ENCODE data around the gene ANKH.

ANKH gene

DNA sequence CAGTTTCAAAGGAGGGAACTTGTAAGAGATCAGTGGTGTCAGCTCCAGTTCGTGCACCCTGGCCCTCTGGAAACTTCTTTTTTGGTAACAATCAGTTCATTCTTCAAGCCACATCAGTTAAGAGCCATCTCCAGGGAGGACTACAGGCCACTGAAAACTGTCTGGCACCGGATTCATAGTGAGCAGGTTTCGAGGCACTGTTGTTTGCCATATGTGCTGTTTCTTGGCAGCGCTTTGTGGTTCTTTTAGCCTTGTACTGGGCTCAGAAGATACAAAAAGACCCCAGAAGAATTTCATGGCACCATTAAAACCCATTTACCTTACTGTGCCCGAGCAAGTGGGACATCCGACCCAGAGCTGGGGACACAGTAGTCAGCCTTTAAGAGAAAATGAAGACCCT is 138.6 kb downstream of the ANKH start:
- Histone ChIP-seq H3K9me3 (ENCODE audit: control insufficient read depth in 1 of 2, low read length in 2 of 2) (no peaks in the 10 kb centered on the region), H3K4me3 (ENCODE audit: low read depth in 1 of 2, low read length in 2 of 2) (no peak overlapping the region), H3K27me3 (ENCODE audit: control insufficient read depth in 1 of 2, insufficient read depth in 2 of 2, low read length in 2 of 2) (no peaks in the 10 kb centered on the region), H3K4me1 (ENCODE audit: control insufficient read depth in 1 of 2, insufficient read depth in 2 of 2, low read length in 2 of 2) (peaks cover 5 to 10% of the 10 kb centered on the region in 2 donors), H3K27ac (ENCODE audit: low read depth, low read length) (no peak overlapping the region), H3K9ac (ENCODE audit: low read depth in 1 of 2, low read length in 2 of 2) (no peak overlapping the region), H3K36me3 (ENCODE audit: control insufficient read depth in 1 of 2, insufficient read depth in 2 of 2, low read length in 2 of 2) (peaks cover 4 to 48% of the 10 kb centered on the region in 2 donors)

DNA sequence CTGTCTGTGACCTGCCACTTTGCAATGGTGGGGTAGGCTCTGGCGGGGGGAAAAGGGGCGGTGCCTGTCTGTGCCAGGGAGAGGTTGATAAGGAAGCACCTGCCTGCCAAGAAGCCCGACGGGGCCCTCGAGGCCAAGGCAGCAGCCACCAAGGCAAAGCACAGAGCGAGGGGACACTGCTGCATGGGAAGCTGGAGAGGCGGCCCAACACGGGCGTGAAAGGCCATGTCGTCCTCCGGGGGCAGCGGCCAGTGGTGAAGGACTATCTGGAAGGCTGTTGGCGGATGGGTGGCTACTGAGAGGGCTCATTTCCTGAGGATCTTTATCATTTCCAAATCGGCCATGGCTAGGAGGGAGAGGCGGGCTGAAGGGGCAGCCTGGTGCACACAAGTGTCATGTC is 140.7 kb downstream of the ANKH start:
- peaks cover 12 to 16% of the 10 kb centered on the region in 2 donors for H3K4me1 ChIP-seq (ENCODE audit: control insufficient read depth in 1 of 2, insufficient read depth in 2 of 2, low read length in 2 of 2)
- H3K27ac ChIP-seq (ENCODE audit: low read depth, low read length), result no peak overlapping the region
- no peaks in the 10 kb centered on the region for H3K27me3 ChIP-seq (ENCODE audit: control insufficient read depth in 1 of 2, insufficient read depth in 2 of 2, low read length in 2 of 2)
- H3K36me3 ChIP-seq (ENCODE audit: control insufficient read depth in 1 of 2, insufficient read depth in 2 of 2, low read length in 2 of 2), result peaks cover 4 to 45% of the 10 kb centered on the region in 2 donors
- H3K9me3 ChIP-seq (ENCODE audit: control insufficient read depth in 1 of 2, low read length in 2 of 2), result no peaks in the 10 kb centered on the region
- H3K9ac ChIP-seq (ENCODE audit: low read depth in 1 of 2, low read length in 2 of 2), result no peak overlapping the region
- no peak overlapping the region for H3K4me3 ChIP-seq (ENCODE audit: low read depth in 1 of 2, low read length in 2 of 2)

DNA sequence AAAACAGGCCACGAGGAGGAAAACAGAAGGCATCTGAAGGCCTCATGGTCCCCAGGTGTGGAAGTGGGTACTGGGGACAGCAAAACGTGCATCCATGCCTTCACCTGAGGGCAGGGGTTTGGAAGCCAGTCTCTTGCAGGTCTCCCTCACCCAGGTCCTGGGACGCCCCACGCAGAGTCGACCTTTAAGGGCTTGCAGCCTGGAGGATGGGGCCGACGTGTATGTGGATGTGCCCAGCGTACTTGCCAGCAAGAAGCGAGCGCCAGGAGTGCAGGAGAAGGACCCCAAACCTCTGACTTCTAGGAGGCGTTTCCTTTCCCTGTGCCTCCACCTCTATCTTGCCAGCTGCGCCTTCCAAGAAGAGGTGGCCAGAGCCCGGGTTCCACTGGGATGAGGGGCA is 141.1 kb downstream of the ANKH start:
- peaks cover 4 to 45% of the 10 kb centered on the region in 2 donors for H3K36me3 ChIP-seq (ENCODE audit: control insufficient read depth in 1 of 2, insufficient read depth in 2 of 2, low read length in 2 of 2)
- no peaks in the 10 kb centered on the region for H3K27me3 ChIP-seq (ENCODE audit: control insufficient read depth in 1 of 2, insufficient read depth in 2 of 2, low read length in 2 of 2)
- no peaks in the 10 kb centered on the region for H3K9me3 ChIP-seq (ENCODE audit: control insufficient read depth in 1 of 2, low read length in 2 of 2)
- peaks cover 12 to 16% of the 10 kb centered on the region in 2 donors for H3K4me1 ChIP-seq (ENCODE audit: control insufficient read depth in 1 of 2, insufficient read depth in 2 of 2, low read length in 2 of 2)
- H3K9ac ChIP-seq (ENCODE audit: low read depth in 1 of 2, low read length in 2 of 2), result no peak overlapping the region
- H3K4me3 ChIP-seq (ENCODE audit: low read depth in 1 of 2, low read length in 2 of 2), result no peak overlapping the region
- no peak overlapping the region for H3K27ac ChIP-seq (ENCODE audit: low read depth, low read length)

DNA sequence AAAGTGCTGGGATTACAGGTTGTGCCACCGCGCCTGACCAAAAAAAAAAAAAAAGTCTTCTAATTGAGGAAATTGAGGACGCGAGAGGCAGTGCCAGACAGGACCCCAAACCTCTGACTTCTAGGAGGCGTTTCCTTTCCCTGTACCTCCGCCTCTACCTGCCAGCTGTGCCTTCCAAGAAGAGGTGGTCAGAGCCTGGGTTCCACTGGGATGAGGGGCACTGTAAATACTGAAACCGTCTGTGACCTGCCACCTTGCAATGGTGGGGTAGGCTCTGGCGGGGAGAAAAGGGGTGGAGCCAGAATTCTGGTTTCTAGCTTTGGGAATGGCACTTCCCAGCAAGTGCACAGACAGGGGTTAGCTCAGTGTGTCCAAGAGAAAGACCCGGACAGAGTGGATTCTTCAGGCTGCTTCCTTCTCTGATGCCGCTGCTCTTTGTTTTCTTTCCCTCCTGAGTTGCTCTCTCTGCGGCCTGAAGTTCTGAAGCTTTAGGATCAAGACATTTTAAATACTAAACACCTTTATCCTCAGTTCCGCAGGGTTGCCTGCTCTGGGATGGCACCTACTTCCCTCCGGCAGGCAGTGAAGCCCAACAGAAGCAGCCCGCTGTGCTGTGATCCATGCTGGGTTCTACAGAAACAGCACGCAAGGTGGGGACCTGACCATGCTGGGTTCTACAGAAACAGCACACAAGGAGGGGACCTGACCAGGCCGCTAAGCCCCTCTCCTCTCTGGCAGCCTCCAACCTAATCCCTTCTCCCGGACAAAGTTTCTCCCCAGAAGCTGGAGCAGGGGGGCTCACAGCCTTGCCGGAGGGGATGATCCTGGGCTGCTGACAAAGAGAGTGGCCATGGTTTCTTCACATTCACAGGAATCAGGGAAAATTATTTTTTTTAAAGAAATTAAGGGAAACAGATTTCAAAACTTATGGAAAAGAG is 141.9 kb downstream of the ANKH start:
- Histone ChIP-seq H3K27ac (ENCODE audit: low read depth, low read length) (no peak overlapping the region), H3K27me3 (ENCODE audit: control insufficient read depth in 1 of 2, insufficient read depth in 2 of 2, low read length in 2 of 2) (no peaks in the 10 kb centered on the region), H3K36me3 (ENCODE audit: control insufficient read depth in 1 of 2, insufficient read depth in 2 of 2, low read length in 2 of 2) (peaks cover 4 to 50% of the 10 kb centered on the region in 2 donors), H3K9ac (ENCODE audit: low read depth in 1 of 2, low read length in 2 of 2) (no peak overlapping the region), H3K9me3 (ENCODE audit: control insufficient read depth in 1 of 2, low read length in 2 of 2) (no peaks in the 10 kb centered on the region), H3K4me1 (ENCODE audit: control insufficient read depth in 1 of 2, insufficient read depth in 2 of 2, low read length in 2 of 2) (peaks cover 12 to 16% of the 10 kb centered on the region in 2 donors), H3K4me3 (ENCODE audit: low read depth in 1 of 2, low read length in 2 of 2) (no peak overlapping the region)

DNA sequence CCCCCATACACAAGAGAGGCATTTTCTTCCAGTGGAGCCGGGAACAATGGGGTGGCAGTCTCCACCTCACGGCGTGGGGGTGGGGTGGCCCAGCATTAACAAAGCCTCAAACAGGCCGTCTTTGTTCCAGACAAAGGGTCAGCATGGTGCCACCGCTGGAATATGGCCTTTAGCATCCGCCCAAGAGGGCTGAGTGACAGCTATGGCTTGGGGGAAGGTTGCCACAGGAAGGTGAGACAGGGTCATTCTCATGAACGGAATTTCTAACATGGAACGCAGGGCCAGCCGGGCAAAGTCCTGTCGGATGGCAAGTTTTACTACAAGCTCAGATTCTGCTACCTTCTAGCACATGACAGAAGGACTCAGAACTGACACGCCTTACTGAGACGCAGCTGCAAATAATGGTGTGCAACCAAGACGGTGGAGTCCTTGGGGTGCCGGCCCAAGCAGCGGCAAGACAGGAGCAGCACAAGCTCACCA is 143.1 kb downstream of the ANKH start:
- peaks cover 12 to 16% of the 10 kb centered on the region in 2 donors for H3K4me1 ChIP-seq (ENCODE audit: control insufficient read depth in 1 of 2, insufficient read depth in 2 of 2, low read length in 2 of 2)
- H3K9ac ChIP-seq (ENCODE audit: low read depth in 1 of 2, low read length in 2 of 2), result peak overlapping the region in 1 of 2 donors; percentile 34
- no peak overlapping the region for H3K27ac ChIP-seq (ENCODE audit: low read depth, low read length)
- no peaks in the 10 kb centered on the region for H3K27me3 ChIP-seq (ENCODE audit: control insufficient read depth in 1 of 2, insufficient read depth in 2 of 2, low read length in 2 of 2)
- no peak overlapping the region for H3K4me3 ChIP-seq (ENCODE audit: low read depth in 1 of 2, low read length in 2 of 2)
- H3K9me3 ChIP-seq (ENCODE audit: control insufficient read depth in 1 of 2, low read length in 2 of 2), result no peaks in the 10 kb centered on the region
- H3K36me3 ChIP-seq (ENCODE audit: control insufficient read depth in 1 of 2, insufficient read depth in 2 of 2, low read length in 2 of 2), result peaks cover 4 to 44% of the 10 kb centered on the region in 2 donors

DNA sequence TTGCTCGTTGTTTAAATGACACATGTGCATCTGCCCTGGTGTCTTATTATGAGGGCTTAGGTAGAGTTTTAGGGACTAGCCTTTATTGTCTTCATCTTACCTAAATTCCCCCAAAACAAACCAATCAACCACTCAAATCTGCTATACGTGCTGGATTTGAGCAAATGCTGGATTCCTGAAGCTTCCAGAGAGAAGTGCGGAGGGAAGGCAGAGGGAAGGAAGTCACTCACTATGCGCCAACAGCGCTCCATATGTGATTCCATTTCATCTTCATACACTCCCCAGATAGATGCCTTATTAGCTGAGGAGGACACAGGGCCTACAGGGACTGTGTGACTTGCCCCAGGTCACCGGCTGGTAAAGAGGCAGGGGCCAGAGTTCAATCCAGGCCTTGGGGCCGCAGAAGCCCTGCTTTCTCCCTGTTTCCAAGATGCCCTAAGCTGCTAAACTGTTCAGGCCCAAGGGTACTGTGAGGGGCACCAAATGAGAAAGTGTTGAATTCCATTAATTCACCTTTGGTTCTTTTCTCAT is 143.6 kb downstream of the ANKH start:
- H3K36me3 ChIP-seq (ENCODE audit: control insufficient read depth in 1 of 2, insufficient read depth in 2 of 2, low read length in 2 of 2), result peaks cover 4 to 39% of the 10 kb centered on the region in 2 donors
- peaks cover 12 to 16% of the 10 kb centered on the region in 2 donors for H3K4me1 ChIP-seq (ENCODE audit: control insufficient read depth in 1 of 2, insufficient read depth in 2 of 2, low read length in 2 of 2)
- no peak overlapping the region for H3K4me3 ChIP-seq (ENCODE audit: low read depth in 1 of 2, low read length in 2 of 2)
- H3K9ac ChIP-seq (ENCODE audit: low read depth in 1 of 2, low read length in 2 of 2), result no peak overlapping the region
- H3K27me3 ChIP-seq (ENCODE audit: control insufficient read depth in 1 of 2, insufficient read depth in 2 of 2, low read length in 2 of 2), result no peaks in the 10 kb centered on the region
- no peak overlapping the region for H3K27ac ChIP-seq (ENCODE audit: low read depth, low read length)
- H3K9me3 ChIP-seq (ENCODE audit: control insufficient read depth in 1 of 2, low read length in 2 of 2), result no peaks in the 10 kb centered on the region

DNA sequence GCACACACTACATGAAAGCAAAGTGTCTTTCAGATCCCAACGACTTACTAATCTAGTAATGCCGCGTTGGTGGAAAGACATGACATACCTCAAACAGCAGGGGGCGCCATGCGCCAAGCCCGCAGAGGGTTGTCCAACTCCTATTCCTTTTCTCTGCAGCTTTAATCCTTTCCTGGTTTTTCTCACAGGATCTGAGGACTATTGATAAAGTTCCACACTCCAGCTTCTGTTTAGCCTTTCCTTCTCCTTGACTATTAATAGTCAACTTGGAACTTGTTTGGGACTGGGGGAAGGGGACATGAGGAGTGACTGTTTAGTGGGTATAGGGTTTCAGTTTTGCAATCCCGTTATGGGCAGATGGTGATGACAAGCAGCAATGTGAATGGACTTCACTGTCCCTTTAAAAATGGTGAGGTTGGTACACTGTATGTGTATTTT is 144.1 kb downstream of the ANKH start:
- H3K9ac ChIP-seq (ENCODE audit: low read depth in 1 of 2, low read length in 2 of 2), result no peak overlapping the region
- H3K36me3 ChIP-seq (ENCODE audit: control insufficient read depth in 1 of 2, insufficient read depth in 2 of 2, low read length in 2 of 2), result peaks cover under 1 to 33% of the 10 kb centered on the region in 2 donors
- no peaks in the 10 kb centered on the region for H3K9me3 ChIP-seq (ENCODE audit: control insufficient read depth in 1 of 2, low read length in 2 of 2)
- peaks cover 12 to 16% of the 10 kb centered on the region in 2 donors for H3K4me1 ChIP-seq (ENCODE audit: control insufficient read depth in 1 of 2, insufficient read depth in 2 of 2, low read length in 2 of 2)
- H3K4me3 ChIP-seq (ENCODE audit: low read depth in 1 of 2, low read length in 2 of 2), result no peak overlapping the region
- H3K27me3 ChIP-seq (ENCODE audit: control insufficient read depth in 1 of 2, insufficient read depth in 2 of 2, low read length in 2 of 2), result no peaks in the 10 kb centered on the region
- H3K27ac ChIP-seq (ENCODE audit: low read depth, low read length), result no peak overlapping the region

DNA sequence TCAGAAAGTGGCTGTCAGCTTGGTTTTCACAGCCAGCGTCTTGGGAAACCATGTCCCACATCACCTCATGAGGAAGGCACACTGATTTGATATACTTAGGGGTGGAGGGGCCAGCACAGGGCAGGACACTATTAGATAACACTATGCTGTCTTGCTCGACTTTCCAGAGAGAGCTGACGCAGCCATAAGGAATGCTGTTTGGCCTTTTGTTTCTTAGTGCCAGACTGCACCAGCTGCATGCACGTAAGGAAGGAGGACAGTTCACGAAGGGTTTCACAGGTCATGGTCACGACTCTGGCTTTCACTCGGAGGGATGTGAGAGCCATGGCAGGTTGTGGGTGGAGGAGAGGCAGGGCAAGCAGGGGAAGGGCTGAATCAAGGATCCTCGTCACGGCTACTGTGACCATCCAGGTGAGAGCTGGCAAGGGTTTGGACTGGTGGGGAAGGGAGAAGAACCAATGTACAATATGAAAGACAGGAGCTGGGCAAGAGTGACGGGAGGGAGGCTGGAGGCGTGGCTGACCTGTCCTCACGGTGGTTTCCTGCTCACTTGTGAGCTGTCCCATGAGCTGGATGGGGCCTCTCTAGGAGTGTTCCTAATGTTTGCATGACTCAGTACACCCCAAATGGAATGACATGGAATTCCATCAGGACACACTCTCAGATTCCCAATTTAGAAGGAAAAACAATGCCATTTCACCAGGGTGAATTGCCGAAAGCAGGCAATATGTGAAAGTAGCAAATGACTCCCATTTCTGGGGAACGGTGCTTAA is 145.3 kb downstream of the ANKH start:
- Histone ChIP-seq H3K36me3 (ENCODE audit: control insufficient read depth in 1 of 2, insufficient read depth in 2 of 2, low read length in 2 of 2) (peaks cover 0 to 29% of the 10 kb centered on the region in 2 donors), H3K9ac (ENCODE audit: low read depth in 1 of 2, low read length in 2 of 2) (no peak overlapping the region), H3K4me1 (ENCODE audit: control insufficient read depth in 1 of 2, insufficient read depth in 2 of 2, low read length in 2 of 2) (peaks cover 12 to 16% of the 10 kb centered on the region in 2 donors), H3K9me3 (ENCODE audit: control insufficient read depth in 1 of 2, low read length in 2 of 2) (no peaks in the 10 kb centered on the region), H3K27me3 (ENCODE audit: control insufficient read depth in 1 of 2, insufficient read depth in 2 of 2, low read length in 2 of 2) (no peaks in the 10 kb centered on the region), H3K4me3 (ENCODE audit: low read depth in 1 of 2, low read length in 2 of 2) (no peak overlapping the region), H3K27ac (ENCODE audit: low read depth, low read length) (no peak overlapping the region)

DNA sequence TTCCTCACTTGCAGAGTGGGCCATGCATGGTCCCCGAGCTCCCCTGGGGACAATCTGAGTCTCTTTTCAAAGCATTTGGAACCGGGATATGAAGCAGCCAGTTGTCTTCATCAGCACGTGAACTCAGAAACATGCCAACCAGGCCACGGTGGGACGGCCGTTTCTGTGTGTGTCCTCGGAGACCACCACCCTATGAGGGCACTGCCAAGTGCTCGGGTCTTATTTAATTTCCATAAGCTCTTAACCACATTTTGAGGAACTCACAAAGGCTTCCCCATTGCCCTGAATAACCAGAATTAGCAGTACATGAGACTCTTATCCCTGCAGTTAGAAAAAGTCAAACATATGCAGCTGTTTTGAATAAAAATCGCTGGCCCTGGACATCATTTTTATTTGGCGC is 146.9 kb downstream of the ANKH start:
- H3K9me3 ChIP-seq (ENCODE audit: control insufficient read depth in 1 of 2, low read length in 2 of 2), result no peaks in the 10 kb centered on the region
- no peak overlapping the region for H3K27ac ChIP-seq (ENCODE audit: low read depth, low read length)
- peaks cover 0 to 23% of the 10 kb centered on the region in 2 donors for H3K36me3 ChIP-seq (ENCODE audit: control insufficient read depth in 1 of 2, insufficient read depth in 2 of 2, low read length in 2 of 2)
- H3K27me3 ChIP-seq (ENCODE audit: control insufficient read depth in 1 of 2, insufficient read depth in 2 of 2, low read length in 2 of 2), result no peaks in the 10 kb centered on the region
- peaks cover 12 to 16% of the 10 kb centered on the region in 2 donors for H3K4me1 ChIP-seq (ENCODE audit: control insufficient read depth in 1 of 2, insufficient read depth in 2 of 2, low read length in 2 of 2)
- no peak overlapping the region for H3K4me3 ChIP-seq (ENCODE audit: low read depth in 1 of 2, low read length in 2 of 2)
- H3K9ac ChIP-seq (ENCODE audit: low read depth in 1 of 2, low read length in 2 of 2), result no peak overlapping the region

All from duodenal mucosa (tissue), 2 donors.